NCI-H2107 (cell line): ENCODE data around the gene MAPKAP1.

ENCODE experiments used
- DNase-seq: peaks from one replicate; lab custom pipeline; 2025; lab: John Stamatoyannopoulos, UW

The MAPKAP1 gene

GRCh38 chr9:125483697-125484096 lies 223.3 kb downstream of the MAPKAP1 start:
- DNase-seq = no peak

- no peak for DNase-seq
Observed at GRCh38 chr9:125479846-125480615, 227.0 kb downstream of the MAPKAP1 start.

- no peak for DNase-seq
Observed at GRCh38 chr9:125477089-125477544, 229.9 kb downstream of the MAPKAP1 start.

- DNase-seq = no peak
Observed at GRCh38 chr9:125476645-125477044, 230.4 kb downstream of the MAPKAP1 start.

- DNase-seq = no peak
Observed at GRCh38 chr9:125475385-125475784, 231.6 kb downstream of the MAPKAP1 start.

- no peak for DNase-seq
Observed at GRCh38 chr9:125472926-125473701, 233.9 kb downstream of the MAPKAP1 start.

GRCh38 chr9:125472562-125472925 lies 234.5 kb downstream of the MAPKAP1 start:
- no peak for DNase-seq

- DNase-seq = no peak
Observed at GRCh38 chr9:125470767-125471580, 236.0 kb downstream of the MAPKAP1 start.

GRCh38 chr9:125470189-125470588 lies 236.8 kb downstream of the MAPKAP1 start:
- no peak for DNase-seq

GRCh38 chr9:125468646-125469045 lies 238.4 kb downstream of the MAPKAP1 start:
- no peak for DNase-seq

GRCh38 chr9:125467116-125467740 lies 239.8 kb downstream of the MAPKAP1 start:
- DNase-seq = no peak

GRCh38 chr9:125466411-125466810 lies 240.6 kb downstream of the MAPKAP1 start:
- no peak for DNase-seq

- no peak for DNase-seq
Observed at GRCh38 chr9:125464591-125465385, 242.2 kb downstream of the MAPKAP1 start.

- no peak for DNase-seq
Observed at GRCh38 chr9:125463926-125464325, 243.1 kb downstream of the MAPKAP1 start.

GRCh38 chr9:125462861-125463291 lies 244.1 kb downstream of the MAPKAP1 start:
- no peak for DNase-seq

- no peak for DNase-seq
Observed at GRCh38 chr9:125461636-125462190, 245.3 kb downstream of the MAPKAP1 start.

- DNase-seq = no peak
Observed at GRCh38 chr9:125460883-125461635, 245.9 kb downstream of the MAPKAP1 start.

GRCh38 chr9:125460346-125460745 lies 246.7 kb downstream of the MAPKAP1 start:
- DNase-seq = no peak

GRCh38 chr9:125457357-125457756 lies 249.7 kb downstream of the MAPKAP1 start:
- DNase-seq = no peak

- no peak for DNase-seq
Observed at GRCh38 chr9:125455876-125456275, 251.1 kb downstream of the MAPKAP1 start.
